Cardiac muscle cell (in vitro differentiated cells and primary cell): Measurements from ENCODE around the gene KIAA1755. TPM values are rescaled to one million over a fixed set of nuclear protein-coding genes. Genes with fewer than 3 reads are reported as not detected.

Experiments
- DNase-seq, 2 donors: peaks; one replicate each; pipeline versions ENCODE4 v3.0.0 to v3.0.0-alpha.2; 2010 to 2017; ENCODE audit warnings: low read depth in 1 of 2, low spot score in 1 of 2
- H3K27ac ChIP-seq: fragments of 200-600 bp; sonication (generic); 2 replicates; pipeline ENCODE4 v1.5.1; 2016
- H3K27me3 ChIP-seq: fragments of 200-600 bp; sonication (generic); 2 replicates; pipeline ENCODE4 v1.6.0; 2016; ENCODE audit warnings: control low read depth
- H3K36me3 ChIP-seq: fragments of 200-600 bp; sonication (generic); 2 replicates; pipeline ENCODE4 v1.5.1; 2016; ENCODE audit warnings: control low read depth
- H3K4me1 ChIP-seq: fragments of 200-600 bp; sonication (generic); 2 replicates; pipeline ENCODE4 v1.8.1; 2017; ENCODE audit warnings: low read depth, mild to moderate bottlenecking, mixed run types
- H3K4me3 ChIP-seq: fragments of 200-600 bp; sonication (generic); 2 replicates; pipeline ENCODE4 v1.5.1; 2016; ENCODE audit warnings: mild to moderate bottlenecking
- H3K9me3 ChIP-seq: fragments of 200-600 bp; sonication (generic); 2 replicates; pipeline ENCODE4 v1.5.1; 2017; ENCODE audit warnings: low read depth, mild to moderate bottlenecking, control low read depth
- CTCF ChIP-seq: IDR thresholded peaks from 2 replicates; pipeline ENCODE4 v1.5.1; 2012; ENCODE audit warnings: low read depth, mild to moderate bottlenecking, low read length
- polyA plus RNA-seq: library from polyadenylated mRNA; unstranded; fragments of >200 nt; fragmentation: Nextera tagmentation; extraction: Ambion mirVana; gene quantifications from 2 replicates; pipeline ENCODE4 v1.2.1, GENCODE V29; 2016
- total RNA-seq: library from RNA; depleted of rRNA; stranded (reverse); fragments of >200 nt; gene quantifications from 2 replicates; pipeline ENCODE4 v1.2.3, GENCODE V29; 2016

The KIAA1755 gene
- total and polyA plus RNA-seq, 2 experiments from 2014 or later = not detected

GRCh38 chr20:38197619-38198018, 62.9 kb downstream of the KIAA1755 start:
- no peak for DNase-seq
- Histone ChIP-seq H3K27me3 (no peaks in the 10 kb centered on the region), H3K4me3 (no peak overlapping the region), H3K36me3 (no peaks in the 10 kb centered on the region), H3K4me1 (no peaks in the 10 kb centered on the region), H3K9me3 (no peaks in the 10 kb centered on the region), H3K27ac (no peak overlapping the region)
- no peak for TF ChIP-seq CTCF

GRCh38 chr20:38197217-38197616, 63.3 kb downstream of the KIAA1755 start:
- H3K27ac ChIP-seq = no peak overlapping the region
- no peaks in the 10 kb centered on the region for H3K9me3 ChIP-seq
- H3K4me3 ChIP-seq = no peak overlapping the region
- TF ChIP-seq CTCF = no peak
- no peak for DNase-seq
- no peaks in the 10 kb centered on the region for H3K36me3 ChIP-seq
- no peaks in the 10 kb centered on the region for H3K4me1 ChIP-seq
- H3K27me3 ChIP-seq = no peaks in the 10 kb centered on the region

GRCh38 chr20:38196592-38196991, 63.9 kb downstream of the KIAA1755 start:
- no peak overlapping the region for H3K27ac ChIP-seq
- H3K9me3 ChIP-seq = no peaks in the 10 kb centered on the region
- no peaks in the 10 kb centered on the region for H3K27me3 ChIP-seq
- H3K36me3 ChIP-seq = no peaks in the 10 kb centered on the region
- DNase-seq = peak in 1 of 2 donors; percentile 97
- no peak for TF ChIP-seq CTCF
- H3K4me3 ChIP-seq = no peak overlapping the region
- no peaks in the 10 kb centered on the region for H3K4me1 ChIP-seq

DNA sequence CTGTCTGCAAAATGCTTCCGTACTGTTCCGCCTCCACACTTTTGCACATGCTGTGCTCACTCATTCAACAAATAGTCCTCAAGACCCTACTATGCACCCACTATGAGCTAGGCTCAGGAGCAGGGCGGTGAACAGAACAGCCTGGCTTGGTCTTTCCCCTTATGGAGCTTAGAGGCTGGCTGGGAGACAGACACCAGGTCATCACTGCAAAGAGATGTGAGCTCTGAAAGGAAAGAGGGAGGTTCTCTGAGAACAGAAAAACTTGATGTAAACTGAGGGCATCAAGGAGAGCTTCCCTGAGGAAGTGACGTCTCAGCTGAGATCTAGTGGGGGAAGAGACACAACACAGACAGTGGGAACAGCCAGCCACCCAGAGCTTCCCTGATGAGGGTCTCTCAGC, 64.5 kb downstream of the KIAA1755 start:
- Histone ChIP-seq H3K27ac (no peak overlapping the region), H3K36me3 (no peaks in the 10 kb centered on the region), H3K4me1 (no peaks in the 10 kb centered on the region), H3K27me3 (no peaks in the 10 kb centered on the region), H3K9me3 (no peaks in the 10 kb centered on the region), H3K4me3 (no peak overlapping the region)
- DNase-seq = no peak
- no peak for TF ChIP-seq CTCF

GRCh38 chr20:38195521-38195920, 65.0 kb downstream of the KIAA1755 start:
- H3K27ac ChIP-seq = no peak overlapping the region
- no peaks in the 10 kb centered on the region for H3K27me3 ChIP-seq
- no peaks in the 10 kb centered on the region for H3K36me3 ChIP-seq
- DNase-seq = no peak
- H3K4me1 ChIP-seq = no peaks in the 10 kb centered on the region
- no peak for TF ChIP-seq CTCF
- H3K4me3 ChIP-seq = no peak overlapping the region
- no peaks in the 10 kb centered on the region for H3K9me3 ChIP-seq

GRCh38 chr20:38194971-38195504, 65.5 kb downstream of the KIAA1755 start:
- H3K27ac ChIP-seq = no peak overlapping the region
- DNase-seq = no peak
- H3K4me3 ChIP-seq = no peak overlapping the region
- no peaks in the 10 kb centered on the region for H3K4me1 ChIP-seq
- H3K36me3 ChIP-seq = no peaks in the 10 kb centered on the region
- no peak for TF ChIP-seq CTCF
- H3K27me3 ChIP-seq = no peaks in the 10 kb centered on the region
- H3K9me3 ChIP-seq = no peaks in the 10 kb centered on the region
